DMS53 treated with DMSO at 0.1 percent for 48 hours (cell line): Measurements from ENCODE around the gene ALOX12B.
"Not testable (repeated sequence)": the region's sequence is repeated elsewhere in the genome, so short reads cannot be mapped to it uniquely, and the experiment has no call there.

Source experiments
- DNase-seq: peaks from one replicate; lab custom pipeline; 2025; ENCODE audit not compliant: unreplicated experiment; lab: John Stamatoyannopoulos, UW

Gene ALOX12B

DNA sequence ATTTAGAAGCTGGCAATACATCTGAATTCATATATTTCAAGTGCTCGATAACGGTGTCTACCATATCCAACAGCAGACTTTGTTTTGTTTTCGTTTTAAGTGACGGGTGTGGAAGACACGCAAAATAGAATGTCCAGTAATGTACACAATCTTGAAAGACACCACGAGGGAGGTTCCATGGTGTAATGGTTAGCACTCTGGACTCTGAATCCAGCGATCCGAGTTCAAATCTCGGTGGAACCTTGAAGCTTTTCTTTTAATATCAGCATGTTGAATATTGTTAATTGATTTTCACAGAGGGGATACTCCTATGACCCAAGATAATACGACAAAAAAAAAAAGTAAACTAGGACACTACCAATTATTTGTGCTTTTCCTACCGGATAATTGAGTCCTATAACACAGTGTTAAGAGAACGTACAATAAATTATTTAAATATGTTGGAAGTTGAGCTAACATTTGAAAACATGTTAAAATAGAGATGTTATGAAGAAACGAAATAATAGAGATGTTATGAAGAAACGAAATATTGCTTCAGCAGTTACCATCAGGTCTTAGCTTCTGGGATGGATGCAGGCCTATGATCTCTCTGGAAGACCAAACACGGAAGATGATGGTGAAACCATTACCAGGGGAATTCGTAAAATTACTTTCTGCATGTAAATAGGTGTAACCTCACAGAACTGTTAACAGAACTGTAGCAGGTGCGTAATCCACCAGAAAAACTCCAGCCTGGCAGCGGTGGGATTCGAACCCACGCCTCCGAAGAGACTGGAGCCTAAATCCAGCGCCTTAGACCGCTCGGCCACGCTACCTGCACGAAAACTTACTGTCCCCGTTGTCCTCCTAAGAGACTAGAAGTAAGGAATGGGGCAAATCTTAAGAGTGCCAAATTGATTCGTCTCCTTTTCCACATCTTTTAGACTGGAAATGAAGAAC lies 32.3 kb upstream of the ALOX12B start:
- DNase-seq: peak; percentile 98

DNA sequence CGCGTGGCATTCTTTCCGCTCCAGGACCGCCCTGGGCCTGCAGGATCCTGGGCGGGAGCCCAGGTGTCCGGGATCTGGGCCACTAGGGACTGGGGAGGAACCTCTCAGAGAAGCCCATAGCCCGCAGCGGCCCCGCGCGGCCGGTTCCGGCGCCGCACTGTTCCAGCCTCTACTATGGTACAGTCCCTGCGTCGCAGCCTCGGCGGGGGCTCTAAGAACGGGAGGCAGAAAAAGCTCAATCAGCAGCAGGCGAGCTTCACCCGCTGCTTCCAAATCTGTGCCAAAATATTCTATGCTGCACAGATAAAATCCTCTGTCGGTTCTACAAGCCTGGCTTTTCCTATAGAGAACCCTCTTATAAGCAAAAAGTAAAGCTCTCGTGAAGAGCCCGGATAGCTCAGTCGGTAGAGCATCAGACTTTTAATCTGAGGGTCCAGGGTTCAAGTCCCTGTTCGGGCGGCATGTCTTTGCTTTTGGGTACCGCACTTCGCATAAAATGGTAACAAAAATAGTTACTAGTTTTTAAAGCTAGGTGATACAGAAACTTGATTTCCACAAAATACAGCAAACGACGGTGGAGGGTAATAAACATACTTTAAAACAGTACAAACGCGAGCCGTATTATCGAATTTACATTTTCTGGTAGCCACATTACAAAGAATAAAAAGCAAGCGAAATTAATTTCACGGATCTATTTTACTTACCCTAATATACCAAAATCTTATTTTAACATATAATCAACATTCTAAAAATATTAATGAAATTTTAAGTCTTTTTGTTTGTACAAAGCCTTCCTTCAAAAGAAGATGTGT lies 31.5 kb upstream of the ALOX12B start:
- DNase-seq: peak; percentile 92

DNA sequence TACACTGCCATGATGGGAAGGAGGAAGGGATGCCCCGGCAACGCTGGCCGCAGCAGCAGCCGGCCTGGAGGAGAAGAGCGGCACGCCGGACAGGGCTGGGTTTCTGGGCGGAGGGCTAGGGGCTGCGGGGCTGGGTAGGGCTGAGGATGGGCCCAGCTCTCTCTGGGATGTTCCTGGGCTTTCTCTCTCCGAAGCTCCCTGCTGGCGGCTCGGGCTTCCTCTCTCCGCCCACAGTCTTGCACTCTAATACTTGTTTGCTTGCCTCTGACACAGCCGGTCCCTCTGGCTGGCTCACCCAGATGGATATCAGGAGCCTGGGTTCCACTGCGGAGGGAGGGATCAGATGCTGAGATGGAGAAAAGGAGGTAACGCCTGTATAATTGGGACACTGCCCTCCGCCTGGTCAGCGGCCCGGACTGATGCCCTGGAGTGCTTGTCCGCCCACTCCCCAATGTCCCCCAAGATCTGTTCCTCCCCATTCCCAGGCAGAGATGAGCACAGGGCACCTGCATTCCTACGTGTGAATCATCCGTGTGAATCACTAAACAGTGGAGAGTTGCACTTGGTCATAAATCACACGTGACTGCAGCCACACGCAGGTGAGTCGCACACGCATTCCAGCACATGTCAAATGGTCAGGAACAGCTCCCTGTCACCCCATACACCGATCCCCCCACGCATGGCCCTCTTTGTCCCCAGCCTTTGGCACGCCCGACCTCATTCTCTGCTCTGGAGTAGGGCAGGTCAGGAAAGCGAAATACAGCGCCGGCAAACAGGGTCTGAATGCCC lies 30.7 kb upstream of the ALOX12B start, which contains the start of gene ALOXE3:
Gene ALOXE3, minus strand, starts transcription at position 535 of the 789 bp plus-strand sequence. Its CDS starts 524 bp downstream, at position 11.
- peak; percentile 76 for DNase-seq

DNA sequence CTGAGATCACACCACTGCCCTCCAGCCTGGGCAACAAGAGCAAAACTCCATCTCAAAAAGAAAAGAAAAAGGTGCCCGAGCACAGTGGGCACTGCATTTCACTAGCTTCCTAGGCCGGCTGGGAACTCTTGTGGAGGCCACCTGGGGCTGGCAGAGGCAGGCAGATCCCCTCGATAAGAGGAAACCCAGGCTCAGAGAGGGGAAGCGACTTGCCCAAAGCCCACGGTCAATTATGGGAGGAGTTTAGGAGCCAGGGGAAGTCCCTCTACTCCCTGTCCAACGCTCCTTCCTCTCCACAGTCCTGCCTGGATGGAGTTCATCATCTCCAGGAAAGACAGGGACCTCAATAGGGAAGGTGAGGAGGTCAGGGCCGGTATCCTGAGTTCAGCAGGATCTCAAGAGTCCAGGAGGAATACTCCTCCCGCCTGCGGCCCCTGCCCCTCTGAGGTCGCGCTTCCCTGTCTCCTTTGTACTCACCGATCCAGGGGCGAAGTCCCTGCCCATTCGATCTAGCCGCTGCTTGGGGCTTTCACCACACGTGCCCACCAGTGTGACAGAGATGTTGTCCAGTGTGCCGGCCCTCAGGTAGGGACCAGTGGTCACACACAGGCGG lies 30.0 kb upstream of the ALOX12B start:
- DNase-seq: no peak

DNA sequence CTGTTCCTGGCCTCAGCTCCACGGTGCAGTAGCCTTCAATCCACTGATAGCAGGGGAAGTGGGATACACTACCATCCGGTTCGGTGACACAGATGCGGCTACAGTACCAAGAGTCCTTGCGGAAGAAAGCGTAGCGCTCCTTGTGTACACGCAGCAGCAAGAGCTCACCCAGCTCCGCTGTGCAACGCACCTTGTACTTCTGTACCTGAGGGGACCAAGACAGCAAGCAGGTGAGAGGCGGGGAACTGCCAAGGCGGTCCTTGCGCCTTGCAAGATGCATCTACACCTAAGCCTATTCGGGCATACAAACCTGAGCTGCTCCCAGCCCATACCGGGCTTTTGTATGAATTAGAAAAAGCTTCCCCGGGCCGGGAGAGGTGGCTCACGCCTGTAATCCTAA lies 29.3 kb upstream of the ALOX12B start:
- no peak for DNase-seq

DNA sequence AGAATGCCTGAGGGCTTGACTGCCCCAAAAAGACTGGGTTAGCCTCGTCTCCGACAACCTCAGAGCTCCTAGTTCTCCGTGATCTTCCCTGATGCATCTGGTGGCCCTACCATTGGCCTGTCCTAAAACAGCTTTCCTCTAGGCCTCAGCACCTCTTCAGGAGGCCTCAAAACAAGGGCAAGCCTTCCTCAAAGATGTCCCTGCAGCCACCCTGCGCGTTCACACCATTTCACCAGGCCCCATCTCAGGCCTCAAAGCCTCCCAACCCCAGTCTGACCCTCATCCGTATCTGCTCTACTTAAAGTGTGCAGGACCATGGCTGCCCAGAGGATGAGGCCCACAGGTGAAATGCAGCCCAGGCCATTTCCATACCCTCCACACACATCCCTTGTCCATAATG lies 23.4 kb upstream of the ALOX12B start:
- DNase-seq: no peak

DNA sequence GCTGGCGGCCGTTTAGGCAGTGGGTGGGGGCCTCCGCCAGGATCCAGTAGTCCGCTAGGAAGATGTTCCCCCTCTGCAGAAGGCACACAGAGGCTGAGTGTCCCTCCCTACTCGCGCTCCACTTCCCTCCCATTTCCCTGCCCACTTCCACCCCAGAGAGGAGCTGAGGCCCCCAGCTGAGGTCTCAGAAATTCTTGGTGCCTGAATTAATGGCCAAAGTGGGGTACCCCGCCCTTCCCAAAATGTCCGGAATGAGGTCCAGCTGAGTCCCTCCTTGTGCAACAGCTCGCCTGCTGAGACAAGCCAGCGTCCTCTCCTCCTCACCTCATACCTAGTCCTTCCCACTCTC lies 22.9 kb upstream of the ALOX12B start:
- DNase-seq: no peak

DNA sequence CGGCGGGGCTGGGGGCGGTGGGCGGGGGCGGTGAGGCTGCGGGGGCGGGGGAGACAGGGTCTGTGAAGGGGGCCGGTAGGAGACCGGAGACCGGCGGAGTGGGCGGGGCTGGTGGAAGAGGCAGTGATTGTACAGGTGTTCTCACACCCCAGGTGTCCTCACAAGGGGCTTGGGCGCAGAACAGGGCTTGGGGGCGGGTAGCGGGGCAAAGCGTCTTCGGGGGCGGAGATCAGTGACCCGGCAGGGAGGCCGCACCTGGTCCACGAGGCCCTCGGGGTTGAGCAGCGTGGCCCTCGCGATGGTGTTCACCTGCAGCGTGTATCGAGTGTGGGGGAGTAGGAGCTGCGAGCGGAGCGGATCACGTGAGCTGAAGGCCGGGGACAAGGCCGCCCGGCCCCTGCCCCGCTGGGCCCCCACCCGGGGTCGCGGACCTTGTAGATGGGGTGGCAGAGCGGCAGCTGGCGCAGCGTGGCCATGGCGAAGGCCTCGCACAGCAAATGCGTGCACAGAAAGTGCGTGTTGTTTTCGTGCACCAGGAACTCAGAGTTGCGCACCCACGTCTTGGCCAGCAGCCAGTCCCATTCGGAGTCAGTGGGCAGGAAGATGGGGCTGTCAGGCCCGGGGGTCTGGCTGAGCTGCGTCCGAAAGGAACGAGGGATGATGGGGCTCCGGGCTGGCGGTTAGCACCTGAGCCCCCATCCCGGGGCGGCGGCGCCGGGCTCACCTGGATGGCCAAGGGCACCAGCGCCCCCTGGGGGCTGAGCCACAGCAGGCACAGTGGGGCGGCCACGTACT lies 22.3 kb upstream of the ALOX12B start:
- DNase-seq: peak; percentile 60

DNA sequence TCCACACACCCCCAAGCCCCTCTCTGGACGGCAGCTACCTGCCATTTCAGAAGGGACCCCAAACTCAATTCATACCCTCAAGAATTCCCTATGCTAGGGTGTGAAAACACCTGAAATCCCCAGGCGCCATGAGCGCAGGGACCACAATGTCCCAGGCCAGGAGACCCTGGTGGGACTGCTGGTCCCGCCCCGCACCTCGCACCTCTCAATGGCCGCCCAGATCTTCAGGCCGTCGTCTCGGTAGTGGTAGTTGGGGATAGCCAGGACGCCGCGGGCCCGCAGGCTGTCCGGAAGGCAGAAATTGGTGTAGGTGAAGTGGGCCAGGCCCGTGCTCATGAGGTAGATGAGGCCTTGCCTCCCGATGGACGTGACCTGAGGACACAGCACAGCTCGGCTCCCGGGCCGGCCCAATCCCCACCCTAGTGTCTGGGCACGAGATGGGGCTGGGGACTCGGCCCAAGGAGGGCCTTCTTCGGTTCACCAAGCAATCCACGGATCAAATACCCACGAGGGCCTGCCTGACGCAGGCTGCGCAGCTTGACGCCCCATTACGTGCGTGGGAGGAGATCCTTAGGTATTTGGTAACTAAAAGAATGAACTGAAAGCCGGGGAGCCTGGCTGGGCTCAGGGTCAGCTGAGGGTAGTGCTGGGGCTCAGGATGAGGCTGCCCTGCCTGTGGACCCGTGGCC lies 21.6 kb upstream of the ALOX12B start:
- no peak for DNase-seq

DNA sequence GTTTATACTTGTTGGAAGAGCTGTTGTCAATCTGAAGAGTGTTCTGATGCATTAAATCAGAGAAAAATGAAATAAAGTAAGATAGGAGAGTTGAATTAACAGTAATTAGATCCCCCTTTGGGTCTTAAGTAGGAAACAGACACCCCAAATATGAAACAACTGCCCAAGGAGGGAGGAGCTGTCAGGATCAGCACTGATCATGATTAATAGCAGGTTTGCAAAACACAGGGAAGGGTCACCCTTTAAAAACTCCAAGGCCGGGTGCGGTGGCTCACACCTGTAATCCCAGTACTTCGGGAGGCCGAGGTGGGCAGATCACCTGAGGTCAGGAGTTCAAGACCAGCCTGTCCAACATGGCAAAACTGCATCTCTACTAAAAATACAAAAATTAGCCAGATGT lies 19.5 kb upstream of the ALOX12B start:
- not testable (repeated sequence) for DNase-seq

DNA sequence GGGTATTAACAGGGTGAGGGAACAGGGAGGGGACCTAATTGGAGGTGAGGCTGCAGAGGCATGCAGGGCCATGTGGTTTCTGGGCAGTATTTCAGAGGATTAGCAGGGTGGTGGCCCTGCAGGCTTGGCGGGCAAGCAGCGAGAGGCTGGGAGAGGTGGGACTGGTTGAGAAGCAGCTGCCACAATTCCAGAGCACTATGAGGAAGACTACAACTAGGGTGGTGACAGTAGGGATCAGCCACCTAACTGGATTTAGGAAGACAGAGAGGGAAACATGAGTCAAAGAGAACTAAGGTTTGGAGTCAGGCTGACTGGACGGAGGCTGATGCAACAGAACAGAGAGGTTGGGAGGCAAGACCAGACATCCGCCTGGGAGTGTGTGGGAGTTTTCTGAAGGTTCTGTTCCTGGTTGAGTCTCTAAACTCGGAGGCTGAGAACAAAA lies 18.5 kb upstream of the ALOX12B start:
- DNase-seq: no peak

DNA sequence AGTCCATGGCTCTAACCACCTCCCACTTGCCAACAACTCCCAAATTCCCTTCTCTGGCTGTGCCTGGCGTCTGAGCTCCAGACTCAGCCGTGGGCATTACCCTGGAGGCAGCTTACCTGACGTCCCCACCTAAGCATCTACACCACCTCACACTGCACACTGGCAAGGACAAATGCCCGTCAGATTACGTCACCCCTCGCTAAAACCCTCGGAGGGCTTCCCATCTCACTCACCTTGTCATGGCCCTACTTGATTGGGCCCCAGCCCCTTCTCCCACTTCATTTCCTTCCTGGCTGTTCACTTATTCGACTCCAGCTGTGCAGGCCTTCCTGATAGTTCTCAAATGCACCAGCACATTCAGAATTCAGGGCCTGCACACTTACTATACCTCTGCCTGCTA lies 17.4 kb upstream of the ALOX12B start:
- DNase-seq: no peak

DNA sequence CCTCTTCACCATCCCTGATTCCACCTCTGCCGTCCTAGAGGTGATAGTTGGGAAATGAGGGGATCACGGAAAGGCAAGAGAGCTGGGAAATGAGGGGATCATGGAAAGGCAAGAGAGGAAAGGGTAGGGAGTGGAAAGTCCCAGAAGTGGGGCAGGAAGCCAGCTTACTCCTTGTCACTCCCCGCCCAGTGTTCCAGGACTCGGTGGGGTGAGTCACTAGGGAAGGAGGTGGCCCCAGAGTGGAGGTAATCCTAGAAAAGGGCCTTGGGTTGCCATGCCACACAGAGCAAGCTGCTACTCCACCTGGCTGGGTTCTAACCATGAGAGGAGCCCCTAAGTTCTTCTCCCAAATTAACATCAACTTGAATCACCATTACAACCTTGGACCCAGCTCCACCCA lies 16.0 kb upstream of the ALOX12B start:
- no peak for DNase-seq

DNA sequence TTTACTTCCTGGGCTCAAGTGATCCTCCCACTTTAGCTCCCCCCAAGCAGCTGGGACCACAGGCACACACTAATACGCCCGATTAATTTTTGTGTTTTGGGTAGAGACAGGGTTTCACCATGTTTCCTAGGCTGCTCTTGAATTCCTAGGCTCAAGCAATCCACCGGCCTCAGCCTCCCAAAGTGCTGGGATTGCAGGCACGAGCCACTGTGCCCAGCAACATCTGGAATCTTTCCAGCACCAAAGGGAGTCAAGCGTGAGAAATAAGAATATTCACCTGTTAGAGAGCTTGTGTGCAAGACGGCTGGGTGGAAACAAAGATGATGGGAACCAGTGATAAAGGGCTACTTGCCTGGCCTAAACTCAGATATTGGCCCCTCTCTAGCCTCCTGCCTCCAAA lies 14.2 kb upstream of the ALOX12B start:
- DNase-seq: no peak

DNA sequence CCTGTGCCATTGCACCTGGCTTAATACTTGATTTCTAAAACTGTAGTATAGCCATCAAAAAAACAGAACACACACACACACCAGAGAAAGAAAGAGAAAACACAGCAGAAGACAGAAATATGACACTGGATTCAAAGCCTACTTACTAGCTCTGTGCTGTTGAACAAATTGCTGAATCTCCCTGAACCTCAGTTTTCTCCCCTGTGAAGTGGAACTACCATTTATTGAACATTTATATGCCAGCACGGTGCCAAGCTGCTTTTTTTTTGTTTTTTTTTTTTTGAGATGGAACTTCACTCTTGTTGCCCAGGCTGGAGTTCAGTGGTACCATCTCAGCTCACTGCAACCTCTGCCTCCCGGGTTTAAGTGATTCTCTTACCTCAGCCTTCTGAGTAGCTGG lies 13.2 kb upstream of the ALOX12B start:
- no peak for DNase-seq

DNA sequence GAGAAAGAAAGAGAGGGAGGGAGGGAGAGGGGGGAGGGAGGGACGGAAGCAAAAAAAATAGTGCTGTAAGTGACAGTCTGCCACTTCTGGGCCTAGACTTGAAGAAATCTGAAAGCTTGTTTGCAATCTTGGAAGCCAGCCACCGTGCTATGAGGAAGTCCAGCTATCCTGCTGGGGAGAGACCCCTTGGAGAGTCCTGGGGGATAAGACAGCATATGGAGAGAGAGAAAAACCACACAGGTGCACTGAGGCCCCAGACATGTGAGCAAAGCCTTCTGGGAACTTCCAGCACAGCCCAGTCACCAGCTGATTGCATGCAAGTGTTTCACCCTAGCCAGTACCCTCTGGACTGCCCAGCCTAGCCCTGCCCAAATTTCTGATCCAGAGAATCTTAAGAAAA lies 12.6 kb upstream of the ALOX12B start:
- no peak for DNase-seq

DNA sequence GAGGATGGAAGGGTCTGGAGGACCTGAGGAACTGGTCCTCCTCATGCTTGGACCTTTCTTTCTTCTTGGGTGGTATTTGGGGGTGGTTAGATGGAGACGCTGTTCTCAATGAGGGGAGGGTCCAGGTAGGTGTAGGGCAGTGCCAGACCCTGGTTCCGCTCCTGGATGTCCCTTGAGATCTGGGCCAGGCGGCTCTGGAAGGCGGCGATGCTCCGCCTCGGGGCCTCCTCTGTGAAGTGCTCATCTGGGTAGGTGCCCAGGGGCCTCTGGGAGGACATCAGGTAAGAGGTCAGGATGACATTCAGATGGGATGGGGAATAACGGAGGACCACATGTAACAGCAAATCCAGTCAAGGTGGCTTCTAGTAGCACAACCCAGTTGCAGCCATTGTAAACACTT lies 9.0 kb upstream of the ALOX12B start:
- DNase-seq: no peak

DNA sequence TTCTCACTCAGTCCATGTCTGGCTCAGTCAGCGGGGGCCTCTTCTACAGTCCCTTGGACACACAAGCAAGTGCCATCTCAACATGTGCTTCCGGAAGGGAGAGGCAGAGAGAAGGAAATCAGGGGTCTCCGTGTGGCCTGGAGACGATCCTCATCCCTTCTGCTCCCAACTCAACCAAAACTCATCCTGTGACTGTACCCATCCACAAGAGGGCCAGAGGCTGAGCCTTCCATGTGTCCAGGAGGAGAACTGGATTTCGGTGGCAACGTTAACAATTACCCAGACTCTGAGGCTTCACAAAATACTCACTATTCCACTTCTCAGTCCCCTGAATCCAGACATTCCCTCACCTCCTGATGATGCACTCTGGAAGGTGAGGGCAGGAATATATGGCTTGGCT lies 7.8 kb upstream of the ALOX12B start:
- no peak for DNase-seq

DNA sequence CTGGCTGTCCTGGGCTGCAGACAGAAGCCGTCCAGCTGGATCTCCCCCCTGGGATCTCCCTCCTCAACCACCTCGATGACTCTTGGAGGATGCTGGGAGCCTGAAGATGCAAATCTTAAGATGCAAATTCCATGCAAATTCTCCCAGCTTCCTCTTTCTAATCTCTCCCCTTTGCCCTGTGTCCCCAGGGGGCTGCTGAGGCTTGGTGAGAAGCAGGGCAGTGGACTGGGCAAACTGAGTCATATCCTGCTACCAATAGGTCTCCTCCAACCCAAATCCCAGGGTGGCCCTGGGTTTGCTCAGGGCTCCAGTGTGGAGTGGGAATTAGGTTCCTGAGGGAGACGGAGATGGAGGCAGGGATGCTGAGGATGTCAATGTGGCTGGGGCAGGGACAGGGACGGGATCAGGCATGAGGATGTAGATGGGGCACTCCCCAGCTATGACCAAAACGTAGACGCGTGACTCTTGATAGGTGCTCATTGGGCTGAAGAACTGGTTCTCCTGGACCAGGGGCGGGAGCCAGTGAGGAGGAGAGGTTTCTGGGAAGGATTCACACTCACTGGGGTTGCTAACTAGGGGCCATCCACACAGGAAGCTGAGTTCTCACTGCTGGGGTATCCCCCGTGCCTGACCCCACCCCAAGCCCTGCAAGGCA lies 3.6 kb upstream of the ALOX12B start:
- DNase-seq: no peak
